Endothelial cell of hepatic sinusoid (primary cell): ENCODE data around the gene CANX.

ENCODE experiments used
- in situ Hi-C: cut with HindIII; loops from 2 replicates; pipeline ENCODE4 v1.10.0; 2017; ENCODE audit warnings: low sequenced_read_pairs

CANX gene

GRCh38 chr5:179749857-179750508 lies 51.2 kb downstream of the CANX start:
- in situ Hi-C loops: no loop called here

- in situ Hi-C loops: no loop called here
Measured at GRCh38 chr5:179753971-179754370, 55.2 kb downstream of the CANX start.

GRCh38 chr5:179755022-179755421 lies 56.3 kb downstream of the CANX start:
- in situ Hi-C loops: loop anchor here (5.0 kb wide), 2 partner anchors 52 to 78 kb away; partner anchors contain the start of gene MGAT4B

GRCh38 chr5:179758955-179759354 lies 60.2 kb downstream of the CANX start:
- in situ Hi-C loops: loop anchor here (5.0 kb wide), 2 partner anchors 48 to 82 kb away; partner anchors contain the start of gene MGAT4B

DNA sequence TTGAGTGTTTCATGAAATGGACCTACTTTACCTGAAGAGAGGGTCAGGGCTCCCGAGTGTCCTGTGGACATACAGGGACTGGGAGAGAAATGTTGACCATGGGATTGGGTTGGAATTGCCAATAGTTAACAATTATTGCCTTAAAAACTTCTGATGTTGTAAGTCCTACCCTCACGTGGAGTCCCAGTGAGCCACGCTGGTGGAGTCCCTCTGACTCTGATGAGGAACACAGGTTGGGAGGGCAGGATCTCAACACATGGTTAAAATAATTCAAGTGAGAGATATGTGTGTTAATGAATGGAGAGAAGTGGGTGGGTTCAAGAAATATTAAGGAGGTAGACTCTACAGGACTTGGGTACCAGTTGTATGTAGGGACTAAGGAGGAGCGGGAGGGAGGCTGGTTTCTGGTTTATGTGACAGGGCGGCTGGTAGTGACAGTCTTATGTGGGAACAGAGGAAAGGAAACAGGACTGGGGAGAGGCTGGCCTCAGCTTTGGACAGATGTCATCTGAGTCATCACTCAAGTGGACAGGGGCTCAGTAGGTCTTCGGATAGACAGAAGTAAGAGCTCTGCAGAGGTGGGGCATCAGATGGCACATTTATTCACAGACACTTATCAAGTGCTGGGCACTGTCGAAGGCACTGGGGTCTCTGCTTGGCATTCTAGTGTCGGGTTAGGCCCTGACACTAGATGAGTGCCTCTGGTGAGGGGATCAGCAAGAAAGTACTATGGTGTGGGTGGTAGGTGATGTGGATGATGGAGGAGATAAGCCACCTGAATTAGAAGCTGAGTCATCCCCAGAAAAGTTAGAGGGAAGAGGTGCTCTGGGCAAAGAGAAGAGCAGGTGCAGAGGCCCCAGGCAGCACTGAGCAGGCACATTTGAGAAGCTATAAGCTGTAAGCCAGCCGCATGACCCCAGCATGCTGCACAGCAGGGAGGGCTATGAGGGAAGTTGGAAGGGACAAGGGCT lies 61.1 kb downstream of the CANX start:
- in situ Hi-C loops: loop anchor here (5.0 kb wide), 2 partner anchors 47 to 83 kb away; partner anchors contain the start of gene MGAT4B

DNA sequence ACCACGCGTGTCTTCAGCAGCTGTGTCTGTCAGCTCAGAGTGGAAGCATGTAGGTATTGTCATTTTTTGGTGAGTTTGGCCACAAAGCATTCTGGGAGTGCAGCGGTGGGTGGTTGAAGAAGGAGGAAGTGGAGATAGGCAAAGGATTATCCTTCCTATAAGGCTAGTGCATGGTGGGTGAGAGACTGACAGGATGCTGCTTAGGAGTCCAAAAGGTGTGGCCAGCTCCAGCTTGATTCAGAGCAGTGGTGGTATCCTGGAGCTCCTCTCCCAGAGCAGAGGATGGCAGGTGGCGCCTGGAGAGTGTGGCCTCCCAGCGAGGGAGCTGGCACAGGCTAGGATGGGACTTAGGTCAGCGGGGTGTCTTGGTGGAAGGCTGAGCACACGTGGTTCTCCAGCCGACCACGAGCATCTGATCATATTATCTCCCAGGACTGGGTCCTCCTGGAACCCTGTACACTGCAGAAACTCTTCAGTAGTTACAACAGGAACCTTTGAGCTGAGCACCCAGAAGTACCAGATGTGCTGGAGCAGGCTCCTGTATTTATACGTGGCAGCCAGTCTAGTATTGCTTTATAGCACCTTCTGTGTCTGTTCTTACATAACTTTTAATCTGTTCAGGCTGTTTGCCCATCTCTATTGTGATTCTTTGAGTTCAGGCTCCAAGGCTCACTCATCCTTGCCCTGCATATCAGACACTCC lies 63.5 kb downstream of the CANX start:
- in situ Hi-C loops: no loop called here

- in situ Hi-C loops: no loop called here
Measured at GRCh38 chr5:179762781-179763176, 64.0 kb downstream of the CANX start.

- in situ Hi-C loops: no loop called here
Measured at GRCh38 chr5:179763215-179763945, 64.6 kb downstream of the CANX start.

DNA sequence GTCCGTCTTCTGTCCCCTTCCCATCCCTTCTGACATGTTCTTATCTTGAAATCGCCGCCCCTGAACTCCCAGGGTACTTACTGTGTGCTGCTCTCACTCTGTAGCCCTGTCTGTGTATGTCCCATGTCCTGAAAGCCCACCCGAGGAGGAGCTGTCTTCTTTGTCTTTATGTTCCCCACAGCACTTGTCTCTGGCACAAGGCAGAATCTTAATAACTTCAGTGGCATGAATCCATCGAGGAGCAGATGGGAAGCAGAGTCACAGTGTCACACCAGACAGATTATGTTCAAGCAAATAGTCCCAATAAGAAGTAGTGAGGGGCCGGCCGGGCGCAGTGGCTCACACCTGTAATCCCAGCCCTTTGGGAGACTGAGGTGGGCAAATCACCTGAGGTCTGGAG lies 65.3 kb downstream of the CANX start:
- in situ Hi-C loops: no loop called here

- in situ Hi-C loops: loop anchor here (5.0 kb wide), 1 partner anchor 62 kb away; no protein-coding TSS in a partner anchor
Measured at GRCh38 chr5:179765400-179765799, 66.6 kb downstream of the CANX start.

DNA sequence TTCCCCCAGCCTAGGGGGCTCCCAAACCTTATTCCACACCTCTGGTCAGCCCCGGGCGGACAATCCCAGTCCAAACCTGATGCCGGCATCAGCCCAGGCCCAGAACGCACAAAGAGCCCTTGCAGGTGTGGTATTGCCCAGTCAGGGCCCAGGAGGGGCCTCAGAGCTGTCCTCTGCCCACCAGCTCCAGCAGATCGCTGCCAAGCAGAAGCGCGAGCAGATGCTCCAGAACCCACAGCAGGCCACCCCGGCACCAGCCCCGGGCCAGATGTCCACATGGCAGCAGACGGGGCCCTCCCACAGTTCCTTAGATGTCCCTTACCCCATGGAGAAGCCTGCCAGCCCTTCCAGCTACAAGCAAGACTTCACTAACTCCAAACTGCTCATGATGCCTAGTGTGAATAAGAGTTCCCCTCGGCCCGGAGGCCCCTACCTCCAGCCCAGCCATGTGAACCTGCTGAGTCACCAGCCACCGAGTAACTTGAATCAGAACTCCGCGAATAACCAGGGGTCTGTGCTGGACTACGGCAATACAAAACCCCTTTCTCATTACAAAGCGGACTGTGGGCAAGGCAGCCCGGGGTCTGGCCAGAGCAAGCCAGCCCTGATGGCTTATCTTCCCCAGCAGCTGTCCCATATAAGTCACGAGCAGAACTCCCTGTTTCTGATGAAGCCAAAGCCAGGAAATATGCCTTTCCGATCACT lies 67.4 kb downstream of the CANX start:
- in situ Hi-C loops: loop anchor here (5.0 kb wide), 1 partner anchor 61 kb away; no protein-coding TSS in a partner anchor

DNA sequence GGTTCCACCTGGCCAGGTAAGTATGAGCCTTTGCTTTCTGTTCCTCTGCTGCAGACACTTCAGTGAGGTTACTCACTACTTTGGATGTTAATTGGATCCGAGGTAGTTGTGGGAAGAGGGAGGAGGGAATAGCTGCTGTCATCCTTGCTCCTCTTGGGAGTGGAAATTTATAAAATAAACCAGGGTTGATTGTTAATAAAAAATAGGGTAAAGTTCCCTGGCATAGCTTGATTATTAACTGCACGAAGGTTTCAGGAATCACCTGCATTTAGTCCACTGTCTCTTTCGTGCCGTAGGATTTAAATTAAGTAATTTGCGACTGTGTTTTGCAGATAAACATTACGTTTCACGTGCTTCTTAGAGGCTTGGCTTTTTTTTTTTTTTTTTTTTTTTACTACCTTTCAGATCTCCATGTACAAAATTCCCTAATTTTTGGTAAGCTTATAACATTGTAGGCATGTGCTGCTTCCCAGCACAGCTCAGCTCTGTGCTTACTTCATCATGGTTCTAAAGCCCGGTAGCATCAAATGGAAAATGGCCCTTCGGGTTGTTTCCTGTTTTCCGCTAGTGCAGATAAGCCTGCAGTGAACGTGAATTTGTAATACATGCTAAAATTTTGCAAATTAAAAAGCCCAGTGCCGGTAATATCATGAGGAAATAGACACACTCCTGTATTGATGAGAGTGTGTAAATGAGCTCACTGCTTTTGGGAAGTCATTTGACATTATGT lies 68.1 kb downstream of the CANX start:
- in situ Hi-C loops: loop anchor here (5.0 kb wide), 1 partner anchor 60 kb away; no protein-coding TSS in a partner anchor

DNA sequence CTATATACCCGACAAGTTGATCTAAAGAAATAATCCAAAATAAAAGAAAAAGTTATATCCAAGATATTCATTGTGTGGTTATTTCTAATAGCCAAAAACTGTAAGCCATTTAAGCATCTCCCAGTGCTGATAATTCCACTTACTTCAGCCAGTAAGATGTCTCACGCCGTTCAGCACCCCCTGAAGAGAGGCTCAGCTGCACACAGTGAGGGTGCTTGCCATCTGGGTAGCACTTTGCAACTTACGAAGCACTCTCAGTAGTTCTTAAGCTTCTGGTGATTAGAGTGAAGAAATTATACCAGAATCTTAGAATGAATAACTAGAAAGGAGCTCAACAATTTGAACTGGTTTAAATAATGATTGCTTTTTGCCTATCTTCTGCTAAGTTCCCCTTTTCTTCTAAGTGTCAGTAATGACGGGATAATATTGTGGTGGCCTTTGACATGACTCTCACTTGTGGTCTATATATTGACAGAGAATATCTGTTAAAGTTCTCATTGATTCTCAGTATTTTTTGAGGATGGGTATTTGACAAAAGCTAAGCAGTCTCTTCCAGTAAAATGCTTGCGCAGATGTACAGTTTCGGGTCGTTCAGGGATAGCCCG lies 68.8 kb downstream of the CANX start:
- in situ Hi-C loops: loop anchor here (5.0 kb wide), 1 partner anchor 60 kb away; no protein-coding TSS in a partner anchor

GRCh38 chr5:179768326-179769085 lies 69.7 kb downstream of the CANX start:
- in situ Hi-C loops: loop anchor here (5.0 kb wide), 1 partner anchor 59 kb away; no protein-coding TSS in a partner anchor

DNA sequence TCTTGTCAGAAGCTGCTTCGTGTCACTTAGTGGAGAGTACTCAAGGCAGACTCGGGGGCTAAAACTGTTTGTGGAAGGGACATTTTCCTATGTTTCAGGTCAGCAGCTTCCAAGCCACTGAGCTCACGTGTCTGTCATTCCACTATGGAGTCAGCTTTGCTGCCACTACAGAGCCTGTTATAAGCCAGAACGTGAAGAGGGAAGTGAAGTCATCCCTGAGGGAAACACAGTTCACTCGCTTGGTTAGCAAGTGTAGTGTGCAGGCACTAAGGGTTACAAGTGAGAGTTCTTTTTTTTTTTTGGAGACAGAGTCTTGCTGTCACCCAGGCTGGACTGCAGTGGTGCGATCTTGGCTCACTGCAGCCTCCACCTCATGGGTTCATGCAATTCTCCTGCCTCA lies 70.5 kb downstream of the CANX start:
- in situ Hi-C loops: loop anchor here (5.0 kb wide), 1 partner anchor 58 kb away; no protein-coding TSS in a partner anchor

DNA sequence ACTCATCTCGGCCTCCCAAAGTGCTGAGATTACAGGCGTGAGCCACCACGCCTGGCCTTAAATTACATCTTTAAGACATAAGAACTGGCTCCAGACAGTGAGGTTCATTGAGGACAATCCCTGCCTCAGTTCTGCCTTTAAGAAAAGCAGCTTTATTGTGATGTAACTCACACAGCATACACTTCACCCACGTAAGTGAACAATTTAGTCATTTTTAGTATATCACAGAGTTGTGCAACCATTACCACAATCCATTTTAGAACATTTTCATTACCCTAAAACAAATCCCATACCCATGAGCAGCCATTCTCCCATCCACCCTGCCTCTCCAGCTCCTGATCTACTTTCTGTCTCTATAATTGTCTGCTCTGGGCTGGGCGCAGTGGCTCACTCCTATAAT lies 71.0 kb downstream of the CANX start:
- in situ Hi-C loops: loop anchor here (5.0 kb wide), 1 partner anchor 58 kb away; no protein-coding TSS in a partner anchor

GRCh38 chr5:179771311-179771895 lies 72.6 kb downstream of the CANX start:
- in situ Hi-C loops: no loop called here
